Glomerular visceral epithelial cell (primary cell): ENCODE results near the gene CCDC102A.
A peak's percentile ranks its signal among the peaks of the same experiment; 100 is the strongest.
"Not testable (repeated sequence)": the region's sequence is repeated elsewhere in the genome, so short reads cannot be mapped to it uniquely, and the experiment has no call there.

ENCODE experiments used
- DNase-seq: peaks from one replicate; pipeline ENCODE4 v3.0.0-alpha.2; 2016; ENCODE audit errors: extremely low spot score

The CCDC102A gene

DNA sequence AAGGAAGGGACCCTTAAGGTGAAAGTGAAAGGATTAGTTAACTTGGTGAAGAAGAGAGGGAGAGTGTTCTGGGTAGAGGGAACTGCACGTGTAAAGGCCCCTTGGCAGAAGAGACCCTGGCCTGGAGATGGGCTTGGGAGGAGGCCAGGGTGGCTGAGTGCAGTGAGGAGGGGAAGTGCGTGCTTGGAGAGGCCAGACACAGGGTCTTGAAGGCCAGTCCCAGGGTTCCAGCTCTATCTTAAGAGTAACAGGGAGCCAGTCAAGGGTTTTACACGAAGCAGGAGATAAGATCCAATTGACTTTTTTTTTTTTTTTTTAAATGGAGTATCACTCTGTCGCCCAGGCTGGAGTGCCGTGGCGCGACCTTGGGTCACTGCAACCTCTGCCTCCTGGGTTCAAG lies 34.9 kb downstream of the CCDC102A start:
- DNase-seq: no peak

DNA sequence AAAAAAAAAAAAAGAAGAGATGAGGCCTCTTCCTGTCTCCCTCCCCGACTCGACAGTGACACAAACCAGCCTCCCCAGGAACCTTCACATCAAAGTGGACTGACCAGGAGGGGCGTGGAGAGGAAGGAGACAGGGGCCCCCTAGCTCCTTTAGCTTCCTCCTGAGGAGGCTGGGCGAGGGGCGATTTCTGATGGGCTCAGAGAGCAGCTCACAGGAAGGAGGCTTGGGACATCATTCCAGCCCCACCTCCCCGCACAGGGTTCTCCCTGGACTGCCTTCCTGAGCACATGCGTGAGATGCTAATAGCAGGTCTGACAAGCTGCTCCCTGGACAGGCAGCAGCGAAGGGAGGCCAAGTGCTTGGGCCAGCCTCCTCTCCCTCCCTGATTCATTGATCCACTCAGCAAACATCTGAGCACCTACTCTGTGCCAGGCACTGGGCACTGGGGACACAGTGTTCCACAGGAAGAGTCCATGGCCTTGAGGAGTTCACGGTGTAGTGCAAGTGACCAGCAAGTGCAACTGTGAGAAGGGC lies 35.7 kb downstream of the CCDC102A start:
- no peak for DNase-seq

DNA sequence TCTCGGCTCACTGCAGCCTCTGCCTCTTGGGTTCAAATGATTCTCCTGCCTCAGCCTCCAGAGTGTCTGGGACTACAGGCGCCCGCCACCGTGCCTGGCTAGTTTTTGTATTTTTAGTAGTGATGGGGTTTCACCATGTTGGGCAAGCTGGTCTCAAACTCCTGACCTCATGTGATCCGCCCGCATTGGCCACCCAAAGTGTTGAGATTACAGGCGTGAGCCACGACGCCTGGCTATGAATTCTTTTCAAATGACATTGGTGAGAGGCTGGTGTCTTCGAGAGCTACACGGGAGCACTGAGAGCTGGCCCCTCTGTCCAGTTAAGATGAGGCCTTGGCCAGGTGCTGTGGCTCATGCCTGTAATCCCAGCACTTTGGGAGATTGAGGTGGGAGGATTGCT lies 36.4 kb downstream of the CCDC102A start:
- DNase-seq: not testable (repeated sequence)

DNA sequence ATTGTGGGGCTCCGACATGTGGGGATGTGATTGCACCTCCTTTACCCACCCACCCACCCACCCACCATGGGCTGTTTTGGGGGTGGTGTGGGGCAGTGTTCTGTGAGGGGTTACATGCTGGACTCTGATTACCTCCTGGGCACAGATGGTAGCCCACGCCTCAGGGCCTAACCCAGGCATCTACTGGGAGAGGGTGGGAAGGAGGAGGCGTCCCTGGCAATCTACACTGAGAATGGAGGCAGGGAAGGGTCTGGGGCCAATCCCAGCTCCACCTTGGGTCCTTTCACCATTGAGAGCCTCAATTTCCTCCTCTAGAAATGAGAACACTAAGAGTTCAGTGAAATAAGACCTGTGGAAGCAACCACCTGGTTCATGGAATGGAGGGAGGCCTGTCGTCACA lies 38.3 kb downstream of the CCDC102A start:
- no peak for DNase-seq

DNA sequence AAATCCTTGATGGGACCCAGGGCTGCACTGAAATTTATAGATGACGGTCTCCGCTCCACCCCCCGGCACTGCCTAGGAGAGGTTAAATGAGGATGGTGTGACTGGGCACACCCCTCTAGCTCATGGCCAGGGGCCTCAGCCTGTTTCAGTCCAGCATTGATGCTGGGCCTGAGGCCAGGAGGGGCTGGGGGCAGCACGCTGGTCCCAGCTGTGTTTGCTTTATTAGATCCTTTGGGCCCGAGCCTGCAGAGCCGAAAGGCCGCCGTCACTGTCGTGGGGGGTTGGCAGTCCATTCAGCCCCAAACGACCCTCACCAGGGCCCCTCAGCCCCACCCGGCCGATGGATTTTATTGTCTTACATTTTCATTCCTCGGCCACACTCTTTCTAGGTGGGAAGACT lies 39.2 kb downstream of the CCDC102A start:
- DNase-seq: no peak

DNA sequence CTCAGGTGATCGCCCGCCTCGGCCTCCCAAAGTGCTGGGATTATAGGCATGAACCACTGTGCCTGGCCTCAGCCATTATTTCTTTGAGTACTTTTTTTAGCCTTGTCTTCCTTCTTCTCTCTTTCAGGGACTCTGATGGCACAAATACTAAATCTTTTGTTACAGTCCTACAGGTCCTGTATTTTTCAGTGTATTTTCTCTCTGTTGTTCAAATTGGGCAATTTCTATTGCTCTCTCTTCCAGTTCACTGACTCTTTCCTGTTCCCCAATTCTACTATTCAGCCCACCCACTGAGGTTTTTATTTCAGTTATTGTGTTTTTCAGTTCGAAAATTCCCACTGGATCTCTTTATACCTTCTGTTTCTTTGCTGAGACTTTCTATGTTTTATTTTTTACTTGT lies 42.6 kb downstream of the CCDC102A start:
- DNase-seq: no peak

DNA sequence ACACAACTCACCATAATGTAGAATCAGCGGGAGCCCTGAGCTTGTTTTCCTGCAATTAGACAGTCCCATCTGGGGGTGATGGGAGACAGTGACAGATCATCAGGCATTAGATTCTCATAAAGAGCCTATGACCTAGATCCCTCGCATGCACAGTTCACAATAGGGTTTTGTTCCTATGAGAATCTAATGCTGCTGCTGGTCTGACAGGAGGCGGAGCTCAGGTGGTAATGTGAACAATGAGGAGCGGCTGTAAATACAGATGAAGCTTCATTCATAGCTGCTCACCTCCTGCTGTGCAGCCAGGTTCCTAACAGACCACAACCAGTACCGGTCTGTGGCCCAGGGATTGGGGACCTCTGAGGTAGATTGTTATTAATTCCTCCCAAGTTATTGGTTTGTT lies 47.1 kb downstream of the CCDC102A start:
- no peak for DNase-seq

DNA sequence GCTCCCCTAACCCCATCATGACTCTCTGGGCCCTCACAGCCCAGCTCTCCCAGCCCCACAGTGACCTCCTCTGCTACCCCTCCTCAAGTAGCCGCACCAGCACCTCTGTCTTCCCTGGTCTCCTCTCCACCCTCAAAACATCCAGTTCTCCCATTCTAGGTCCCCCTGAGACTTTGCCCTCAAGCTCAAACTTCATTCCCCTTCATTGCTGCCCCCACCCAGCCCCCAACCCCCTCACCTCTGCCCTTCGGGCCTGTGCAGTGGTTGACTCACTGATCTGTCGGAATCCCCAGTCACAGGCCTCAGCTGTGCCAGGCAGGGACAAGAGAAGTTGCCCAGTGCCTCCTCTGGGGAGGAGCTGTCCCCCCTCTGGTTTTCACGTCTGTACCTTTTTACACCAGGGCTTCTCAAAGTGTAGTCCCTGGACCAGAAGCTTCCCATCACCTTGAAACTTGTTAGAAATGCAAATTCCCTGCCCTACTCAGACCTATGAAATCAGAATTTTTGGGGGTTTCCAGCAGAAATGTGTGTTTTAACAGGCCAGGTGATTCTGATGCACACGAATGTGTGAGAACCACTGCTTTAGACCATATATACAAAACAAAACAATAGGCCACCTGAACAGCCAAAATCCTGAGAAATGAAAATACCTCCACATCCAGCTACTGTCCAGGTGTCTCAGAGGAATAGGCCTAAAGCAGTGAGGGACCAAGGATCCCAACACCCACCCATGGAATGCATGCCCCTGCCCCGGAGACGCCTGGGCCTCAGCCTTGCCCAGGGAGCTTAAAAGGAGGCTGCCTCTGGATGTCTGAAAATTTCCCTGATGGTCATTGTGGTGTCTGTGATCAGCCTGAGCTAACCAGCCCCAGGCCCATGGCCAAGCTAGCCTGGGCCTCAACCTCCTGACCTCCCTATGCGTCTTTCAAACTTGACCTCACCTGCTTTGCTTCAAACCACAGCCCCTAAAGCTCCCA lies 49.2 kb downstream of the CCDC102A start:
- no peak for DNase-seq

DNA sequence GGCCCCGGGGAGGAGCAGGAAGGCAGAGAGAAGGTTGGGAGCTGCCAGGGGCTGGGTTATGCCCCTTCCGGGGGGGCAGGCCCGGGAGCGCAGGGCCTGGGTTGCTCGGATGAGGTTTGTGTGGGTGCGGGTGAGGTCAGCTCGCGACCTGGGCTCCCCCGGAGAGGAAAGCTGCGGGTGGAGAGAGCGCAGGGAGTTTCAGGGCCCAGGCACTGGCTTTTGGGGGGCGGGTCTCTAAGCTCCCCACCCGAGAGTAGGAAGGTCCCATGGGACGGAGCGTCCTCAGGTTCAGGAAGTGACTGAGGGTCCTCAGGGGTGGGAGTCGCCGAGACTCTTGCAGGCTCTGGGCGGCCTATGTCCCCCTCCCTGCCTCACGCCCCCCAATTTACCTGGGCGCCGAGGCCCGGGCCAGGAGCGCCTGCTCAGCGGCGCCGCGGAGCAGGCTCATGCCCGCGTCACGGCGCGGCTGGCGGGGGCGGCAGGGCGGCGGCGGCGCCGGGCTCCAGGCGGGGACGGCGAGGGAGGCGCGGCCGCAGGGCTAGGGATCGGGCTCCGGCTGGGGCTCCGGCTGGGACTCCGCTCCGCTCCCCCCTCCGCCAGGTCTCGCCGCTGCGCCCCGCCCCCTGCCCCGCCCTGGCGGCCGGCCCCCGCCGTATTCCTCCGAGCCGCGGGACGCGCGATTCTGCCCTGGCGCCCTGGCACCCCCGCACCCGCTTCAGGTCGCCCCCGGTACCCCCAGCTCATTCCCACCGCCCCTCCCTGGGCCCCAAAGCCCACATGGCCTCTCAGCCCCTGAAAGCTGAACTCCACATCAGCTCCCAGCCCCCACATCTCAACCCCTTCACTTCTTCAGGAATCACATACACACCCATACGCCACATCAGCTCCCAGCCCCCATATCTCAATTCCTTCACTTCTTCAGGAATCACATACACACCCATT lies 50.2 kb downstream of the CCDC102A start, which contains the start of gene DOK4:
TSS of gene DOK4 (minus strand) at position 578 of the 942 bp plus-strand sequence. CDS start 6,986 bp downstream, outside the sequence.
- peak; percentile 73 for DNase-seq

DNA sequence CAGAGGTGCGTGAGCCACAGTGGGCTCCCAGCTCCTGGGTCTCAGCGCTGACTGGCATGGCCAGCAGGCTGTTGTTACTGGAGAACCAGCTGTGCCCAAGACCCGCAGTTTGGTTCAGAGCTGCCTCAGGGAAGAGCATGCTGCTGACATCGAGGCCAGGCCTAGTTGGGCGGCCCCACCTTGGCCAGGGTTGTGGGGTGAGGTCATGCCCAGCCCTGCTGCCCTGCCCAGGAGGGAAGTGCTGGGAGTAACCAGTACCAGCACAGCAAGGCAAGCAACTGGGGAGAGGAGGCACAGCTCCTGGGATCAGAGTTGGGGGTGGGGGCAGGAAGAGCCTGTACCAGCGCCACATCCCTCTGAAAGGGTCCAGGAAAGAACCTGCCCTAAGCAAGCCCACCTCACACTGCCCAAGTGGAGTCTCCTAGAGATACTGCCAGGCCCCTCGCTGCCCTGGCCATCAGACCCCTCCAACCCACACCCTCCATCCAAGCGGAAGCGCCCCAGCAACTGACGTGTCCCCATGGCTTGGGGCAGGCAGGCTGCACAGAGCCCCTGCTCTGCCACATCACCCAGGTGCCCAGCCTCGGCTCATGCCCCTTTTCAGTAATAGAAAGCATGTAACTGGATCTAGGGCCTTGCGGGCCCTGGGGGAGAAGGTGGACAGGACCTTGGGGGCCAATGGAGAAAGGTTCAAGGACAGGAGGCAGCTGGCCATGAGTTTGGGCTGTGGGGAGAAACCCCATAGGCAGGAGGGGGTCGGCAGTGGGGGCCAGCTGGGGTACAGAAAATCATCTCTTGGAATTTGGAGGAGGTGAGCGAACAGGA lies 51.1 kb downstream of the CCDC102A start:
- peak; percentile 16 for DNase-seq

DNA sequence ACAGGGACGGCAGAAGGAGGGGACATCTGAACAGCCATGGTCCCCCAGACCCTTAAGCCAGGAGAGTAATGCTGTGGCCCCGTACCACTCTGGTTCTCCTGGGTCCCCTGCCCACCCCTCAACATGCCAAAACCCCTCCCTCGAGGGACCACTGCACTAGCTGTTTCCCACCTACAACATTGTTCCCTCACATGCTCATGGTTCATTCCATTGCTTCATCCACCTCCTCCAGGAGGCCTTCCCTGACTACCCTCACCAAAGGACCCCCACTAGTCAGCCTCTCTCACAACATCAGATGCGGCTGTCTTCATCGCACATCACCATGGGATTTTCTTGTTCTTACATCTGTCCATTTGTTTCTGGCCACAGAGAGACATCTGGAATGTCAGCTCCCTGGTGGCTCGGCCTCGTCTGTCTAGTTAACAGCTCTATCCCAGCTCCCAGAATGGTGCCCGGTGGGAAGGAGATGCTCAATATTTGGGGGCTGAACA lies 51.8 kb downstream of the CCDC102A start:
- no peak for DNase-seq

DNA sequence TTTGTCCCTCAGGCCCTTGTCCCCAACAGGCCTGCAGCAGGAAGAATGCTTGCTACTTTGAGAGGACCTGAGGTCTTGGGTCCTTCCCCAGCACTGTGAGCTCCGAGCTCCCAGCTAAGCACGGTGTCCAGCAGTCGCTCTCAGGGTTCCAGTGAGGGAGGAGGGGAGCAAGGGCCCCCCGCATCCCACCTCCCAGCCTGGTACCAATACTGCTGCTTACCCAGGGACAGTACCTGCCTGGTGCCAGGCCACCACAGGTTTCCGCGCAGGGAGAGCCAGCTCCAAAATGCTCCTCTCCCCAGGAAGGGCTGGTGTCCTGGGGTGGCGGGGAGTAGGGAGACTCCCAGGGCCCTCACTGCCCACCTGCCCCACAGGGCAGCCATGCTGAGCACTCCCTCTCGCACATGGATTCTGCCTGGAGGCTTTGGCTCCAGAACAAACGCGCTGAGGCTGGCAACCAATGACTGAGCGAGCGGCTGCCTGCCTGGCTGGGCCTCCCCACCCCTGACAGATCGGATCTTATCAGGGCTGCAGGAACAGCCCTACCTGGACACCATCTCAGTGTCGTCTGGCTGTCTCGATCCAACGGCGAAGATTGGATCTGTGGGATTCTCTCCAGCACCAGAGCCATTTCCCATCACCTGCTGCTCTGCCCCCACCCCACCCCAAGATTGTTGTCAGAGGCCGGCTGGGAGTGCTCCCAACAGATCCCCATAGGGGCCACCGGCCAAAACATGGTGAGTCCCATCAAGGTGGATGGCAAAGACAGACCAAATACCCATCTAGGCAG lies 52.5 kb downstream of the CCDC102A start:
- DNase-seq: no peak

DNA sequence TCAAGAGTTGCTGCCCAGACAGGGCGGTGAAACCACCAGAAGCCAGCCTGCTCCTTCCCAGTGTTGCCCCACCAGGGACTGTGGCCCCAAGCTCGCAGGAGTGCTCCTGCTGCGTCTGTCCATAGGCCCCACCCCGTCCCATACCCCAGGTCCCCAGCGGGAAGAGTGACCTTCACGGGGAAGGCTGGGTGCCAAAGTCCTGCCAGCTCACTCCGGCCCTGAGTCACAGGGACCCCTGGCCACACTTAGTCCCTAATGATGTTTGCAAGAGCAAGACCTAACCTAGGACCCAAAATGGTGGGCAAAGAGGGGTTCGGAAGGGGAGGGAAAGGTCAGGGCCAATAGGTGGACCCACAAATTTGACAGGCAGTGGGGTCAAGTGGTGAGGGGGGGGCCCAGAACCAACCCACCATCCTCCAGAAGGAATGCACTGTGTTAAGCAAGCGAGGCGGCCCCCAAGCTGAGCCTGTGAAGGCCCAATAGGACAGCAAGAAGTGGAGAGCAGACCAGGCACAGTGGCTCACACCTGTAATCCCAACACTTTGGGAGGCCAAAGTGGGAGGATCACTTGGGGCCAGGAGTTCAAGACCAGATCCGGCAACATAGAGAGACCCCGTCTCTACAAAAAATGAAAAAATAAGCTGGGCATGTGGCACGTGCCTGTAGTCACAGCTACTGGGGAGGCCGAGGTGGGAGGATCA lies 53.4 kb downstream of the CCDC102A start:
- DNase-seq: no peak

DNA sequence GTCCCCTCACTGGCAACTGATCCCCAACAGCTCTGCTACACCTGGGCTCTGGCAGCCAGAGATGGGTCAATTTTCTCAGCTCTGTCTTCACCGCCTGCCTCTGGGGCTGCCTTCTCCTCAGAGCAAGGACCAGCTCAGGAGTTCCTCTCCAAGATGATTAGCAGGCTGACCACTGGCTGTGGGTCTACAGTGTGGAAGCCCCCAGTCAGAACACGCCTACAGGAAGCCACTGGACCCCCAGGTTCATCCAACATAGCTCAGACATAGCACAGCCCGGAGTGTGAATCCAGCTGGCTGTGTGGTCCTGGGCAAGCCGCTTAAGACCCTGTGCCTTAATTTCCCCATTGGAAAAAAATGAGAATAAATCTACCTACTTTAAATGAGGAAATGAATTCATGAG lies 55.0 kb downstream of the CCDC102A start:
- DNase-seq: no peak

DNA sequence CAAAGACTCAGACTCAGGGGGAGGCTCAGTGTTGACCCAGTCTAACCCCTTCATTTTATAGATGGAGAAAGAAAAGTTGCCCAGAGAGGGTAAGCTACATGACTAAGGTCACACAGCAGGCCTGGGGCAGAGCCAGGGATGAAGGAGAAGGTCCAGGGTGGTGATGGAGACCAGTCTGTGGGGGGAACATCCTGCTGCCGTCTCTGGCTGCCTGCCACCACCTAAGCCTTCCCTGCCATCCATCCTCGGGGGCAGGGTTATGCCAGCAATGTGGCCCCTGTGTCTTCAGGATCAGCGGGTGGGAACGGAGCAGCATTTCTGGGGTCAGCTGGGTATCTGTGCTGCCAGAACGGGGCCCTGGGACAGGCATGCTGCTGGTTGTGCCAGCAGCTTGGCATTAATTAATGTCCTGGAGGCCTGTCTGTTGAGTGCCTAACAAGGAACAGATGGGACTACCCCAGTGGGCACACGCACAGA lies 55.6 kb downstream of the CCDC102A start:
- DNase-seq: no peak

DNA sequence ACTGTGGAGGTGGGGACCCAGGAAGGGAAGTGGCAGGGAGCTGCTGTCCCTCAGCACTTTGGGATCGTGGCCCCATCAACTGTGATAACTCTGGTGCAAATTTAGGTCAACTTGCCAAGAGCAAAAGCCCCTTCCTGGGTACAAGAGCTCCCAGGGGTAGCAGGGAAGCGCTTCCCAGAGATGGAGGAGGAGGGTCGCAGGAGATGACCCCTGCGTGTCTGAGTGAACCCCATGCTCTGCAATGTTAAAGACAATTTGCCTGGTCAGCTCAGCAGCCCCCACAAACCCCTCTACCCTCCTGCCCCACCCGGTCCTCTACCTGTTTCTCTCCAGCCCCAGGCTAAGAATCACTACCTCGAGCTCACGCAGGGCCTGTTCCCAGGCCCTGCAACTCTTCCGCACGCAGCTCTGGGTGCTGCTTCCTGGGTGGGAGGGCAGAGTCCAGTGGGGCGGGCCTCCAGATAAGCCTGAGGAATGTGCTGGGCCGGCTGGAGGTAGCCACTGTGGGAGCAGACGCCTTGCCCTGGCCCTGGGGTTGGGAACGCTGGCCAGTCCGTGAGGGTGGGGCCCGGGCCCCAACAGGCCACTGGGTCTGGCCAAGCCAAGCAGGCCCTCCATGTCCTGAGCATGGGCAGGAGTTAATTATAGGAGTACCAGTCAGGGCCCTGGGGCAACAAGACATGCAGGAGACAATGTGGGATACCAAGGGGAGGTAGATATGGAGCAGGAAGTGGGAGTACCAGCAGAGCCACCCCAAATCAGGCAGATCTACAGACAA lies 56.2 kb downstream of the CCDC102A start:
- peak; percentile 83 for DNase-seq

DNA sequence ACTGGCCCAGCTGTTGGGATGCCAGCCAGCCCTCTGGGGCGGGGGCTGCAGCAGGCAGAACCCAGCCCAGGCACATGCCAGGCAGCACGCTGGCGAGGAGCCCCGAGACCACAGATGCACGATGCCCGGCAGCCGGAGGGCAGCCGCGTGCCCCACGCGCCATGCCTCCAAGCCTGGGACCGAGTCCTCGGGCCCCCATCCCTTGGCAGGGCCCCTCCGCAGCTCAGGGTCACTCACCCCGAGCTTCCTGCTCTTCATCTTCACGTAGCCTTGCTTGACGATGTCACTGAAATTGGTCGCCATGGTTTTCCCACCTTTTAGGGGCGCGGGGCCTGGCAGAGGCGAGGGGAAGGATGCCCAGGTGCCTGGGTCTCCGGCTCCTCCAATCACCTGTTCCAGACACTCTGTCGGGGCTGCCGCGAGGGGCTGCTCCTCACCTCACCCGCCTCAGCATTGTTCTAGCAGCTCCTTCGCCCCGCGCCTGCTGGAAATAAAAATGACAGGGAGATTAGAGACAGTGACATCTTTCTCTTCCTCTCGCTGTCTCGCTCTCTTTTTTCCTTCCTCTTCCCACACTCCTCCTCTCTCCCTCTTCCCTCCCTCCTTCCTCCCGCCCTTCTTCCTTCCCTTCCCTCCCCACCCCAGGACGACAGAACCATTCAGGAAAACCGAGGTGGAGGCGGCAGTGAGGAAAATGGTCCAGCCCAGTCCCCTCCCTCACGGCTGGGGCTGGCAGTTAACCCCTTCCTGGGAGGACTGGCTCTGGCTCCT lies 57.0 kb downstream of the CCDC102A start:
- DNase-seq: peak; percentile 73
